ENCODE data around the gene CUEDC2. TPM values are rescaled to one million over a fixed set of nuclear protein-coding genes. Genes with fewer than 3 reads are reported as not detected.

Gene CUEDC2
- total RNA-seq, 6 experiments from 2014 or later, result 62.6 to 75.9 (median 72.5) TPM

DNA sequence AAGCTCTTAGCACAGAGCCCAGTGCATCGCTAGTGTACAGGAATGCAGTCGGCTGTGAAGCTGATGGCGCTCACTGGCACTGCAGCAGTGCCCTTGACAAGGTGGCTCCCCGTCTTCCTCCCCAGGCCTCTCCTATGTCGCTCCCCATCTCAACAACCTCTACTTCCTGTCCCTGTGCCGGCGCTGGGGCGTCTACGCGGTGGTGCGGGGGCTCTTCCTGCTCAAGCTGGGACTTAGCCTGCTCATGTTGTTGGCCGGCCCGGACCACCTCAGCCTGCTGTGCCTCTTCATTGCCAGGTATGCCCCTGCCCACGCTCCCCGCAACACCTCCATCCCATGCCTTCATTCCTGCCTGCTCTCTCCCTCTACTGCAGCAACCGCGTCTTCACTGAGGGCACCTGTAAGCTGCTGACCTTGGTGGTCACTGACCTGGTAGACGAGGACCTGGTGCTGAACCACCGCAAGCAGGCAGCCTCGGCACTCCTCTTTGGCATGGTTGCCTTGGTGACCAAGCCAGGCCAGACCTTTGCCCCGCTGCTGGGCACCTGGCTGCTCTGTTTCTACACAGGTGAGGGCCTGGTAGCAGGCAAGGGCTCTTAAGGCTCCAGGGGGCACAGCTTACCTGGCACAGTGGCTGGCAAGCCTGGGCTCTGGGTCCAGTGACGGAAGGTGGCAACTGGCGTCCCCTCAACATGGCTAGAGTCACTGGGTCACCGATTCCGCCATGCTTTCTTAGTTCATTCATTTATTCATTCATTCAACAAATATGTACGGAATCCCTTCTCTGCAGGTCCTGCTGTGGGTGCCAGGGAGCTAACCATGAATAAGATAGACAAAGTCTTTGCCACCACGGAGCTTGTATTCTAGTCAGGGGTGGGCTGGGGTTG is 41.3 kb upstream of the CUEDC2 start:
- Mint-ChIP-seq H3K9me3 (no peaks in the 10 kb centered on the region), H3K4me3 (no peak overlapping the region), H3K27ac (no peak overlapping the region), H3K36me3 (ENCODE audit: low read depth) (0 out of 2 replicates have a peak, but pooled peaks cover under 1% of the 10 kb centered on the region), H3K4me1 (ENCODE audit: low read depth) (no peaks in the 10 kb centered on the region), H3K27me3 (ENCODE audit: insufficient read depth) (no peaks in the 10 kb centered on the region; the same call in none of the 2 replicates)
- TF ChIP-seq, protein P1, sequence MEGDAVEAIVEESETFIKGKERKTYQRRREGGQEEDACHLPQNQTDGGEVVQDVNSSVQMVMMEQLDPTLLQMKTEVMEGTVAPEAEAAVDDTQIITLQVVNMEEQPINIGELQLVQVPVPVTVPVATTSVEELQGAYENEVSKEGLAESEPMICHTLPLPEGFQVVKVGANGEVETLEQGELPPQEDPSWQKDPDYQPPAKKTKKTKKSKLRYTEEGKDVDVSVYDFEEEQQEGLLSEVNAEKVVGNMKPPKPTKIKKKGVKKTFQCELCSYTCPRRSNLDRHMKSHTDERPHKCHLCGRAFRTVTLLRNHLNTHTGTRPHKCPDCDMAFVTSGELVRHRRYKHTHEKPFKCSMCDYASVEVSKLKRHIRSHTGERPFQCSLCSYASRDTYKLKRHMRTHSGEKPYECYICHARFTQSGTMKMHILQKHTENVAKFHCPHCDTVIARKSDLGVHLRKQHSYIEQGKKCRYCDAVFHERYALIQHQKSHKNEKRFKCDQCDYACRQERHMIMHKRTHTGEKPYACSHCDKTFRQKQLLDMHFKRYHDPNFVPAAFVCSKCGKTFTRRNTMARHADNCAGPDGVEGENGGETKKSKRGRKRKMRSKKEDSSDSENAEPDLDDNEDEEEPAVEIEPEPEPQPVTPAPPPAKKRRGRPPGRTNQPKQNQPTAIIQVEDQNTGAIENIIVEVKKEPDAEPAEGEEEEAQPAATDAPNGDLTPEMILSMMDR (IDR thresholded peaks at IDR 0.05), result no peak
- DNase-seq, result no peak

DNA sequence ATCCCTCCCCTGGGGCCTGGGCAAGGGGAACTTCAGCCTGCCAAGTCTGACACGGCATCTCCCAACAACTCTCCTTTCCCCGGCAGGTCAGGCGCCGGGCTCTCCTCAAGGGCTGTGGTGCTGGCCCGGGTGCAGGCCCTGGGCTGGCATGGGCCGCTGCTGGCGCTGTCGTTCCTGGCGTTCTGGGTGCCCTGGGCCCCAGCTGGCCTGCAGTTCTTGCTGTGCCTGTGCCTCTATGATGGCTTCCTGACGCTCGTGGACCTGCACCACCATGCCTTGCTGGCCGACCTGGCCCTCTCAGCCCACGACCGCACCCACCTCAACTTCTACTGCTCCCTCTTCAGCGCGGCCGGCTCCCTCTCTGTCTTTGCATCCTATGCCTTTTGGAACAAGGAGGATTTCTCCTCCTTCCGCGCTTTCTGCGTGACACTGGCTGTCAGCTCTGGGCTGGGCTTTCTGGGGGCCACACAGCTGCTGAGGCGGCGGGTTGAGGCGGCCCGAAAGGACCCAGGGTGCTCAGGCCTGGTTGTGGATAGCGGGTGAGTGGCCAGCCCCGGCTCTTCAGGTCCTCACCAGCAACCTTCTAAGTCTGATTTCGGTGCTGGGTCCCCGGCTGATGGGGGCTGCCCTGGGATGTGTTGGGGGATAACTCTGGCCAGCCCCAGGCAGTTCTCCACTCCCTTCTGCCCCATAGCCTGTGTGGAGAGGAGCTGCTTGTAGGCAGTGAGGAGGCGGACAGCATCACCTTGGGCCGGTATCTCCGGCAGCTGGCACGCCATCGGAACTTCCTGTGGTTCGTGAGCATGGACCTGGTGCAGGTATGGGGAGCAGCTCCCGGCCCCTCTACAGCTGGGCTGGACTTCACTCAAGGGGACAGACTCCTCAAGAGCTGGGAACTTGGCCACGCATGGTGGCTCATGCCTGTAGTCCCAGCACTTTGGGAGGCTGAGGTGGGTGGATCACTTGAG is 38.5 kb upstream of the CUEDC2 start:
- no peak overlapping the region for H3K27ac Mint-ChIP-seq
- no peak overlapping the region for H3K4me3 Mint-ChIP-seq
- TF ChIP-seq, protein P1 (IDR thresholded peaks at IDR 0.05), result no peak
- H3K36me3 Mint-ChIP-seq (ENCODE audit: low read depth), result no peaks in the 10 kb centered on the region
- H3K9me3 Mint-ChIP-seq, result no peaks in the 10 kb centered on the region
- no peaks in the 10 kb centered on the region; the same call in none of the 2 replicates for H3K27me3 Mint-ChIP-seq (ENCODE audit: insufficient read depth)
- no peak for DNase-seq
- H3K4me1 Mint-ChIP-seq (ENCODE audit: low read depth), result no peaks in the 10 kb centered on the region

DNA sequence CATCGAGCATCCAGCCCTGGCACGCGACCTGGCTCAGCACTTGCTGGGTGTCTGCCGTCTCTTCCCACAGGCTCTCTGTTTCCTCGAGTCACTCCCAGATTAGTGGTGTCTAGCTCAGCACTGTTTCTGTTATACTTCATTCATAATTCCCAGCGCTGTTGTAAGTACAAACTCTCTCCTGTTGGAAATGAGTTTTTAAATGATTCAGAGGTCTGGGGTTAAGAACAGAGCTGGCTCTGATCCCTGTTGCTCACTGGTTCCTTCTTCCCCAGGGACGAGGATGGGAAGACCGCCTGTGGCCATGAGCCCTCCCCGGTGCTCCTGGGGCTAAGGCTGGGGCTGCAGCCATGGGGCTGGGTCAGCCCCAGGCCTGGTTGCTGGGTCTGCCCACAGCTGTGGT is 36.3 kb upstream of the CUEDC2 start:
- Mint-ChIP-seq H3K27me3 (ENCODE audit: insufficient read depth) (peaks cover 2% of the 10 kb centered on the region), H3K36me3 (ENCODE audit: low read depth) (no peaks in the 10 kb centered on the region), H3K27ac (no peak overlapping the region), H3K4me3 (no peak overlapping the region), H3K4me1 (ENCODE audit: low read depth) (no peaks in the 10 kb centered on the region), H3K9me3 (no peaks in the 10 kb centered on the region)
- TF ChIP-seq, protein P1 (IDR thresholded peaks at IDR 0.05), result no peak
- no peak for DNase-seq

DNA sequence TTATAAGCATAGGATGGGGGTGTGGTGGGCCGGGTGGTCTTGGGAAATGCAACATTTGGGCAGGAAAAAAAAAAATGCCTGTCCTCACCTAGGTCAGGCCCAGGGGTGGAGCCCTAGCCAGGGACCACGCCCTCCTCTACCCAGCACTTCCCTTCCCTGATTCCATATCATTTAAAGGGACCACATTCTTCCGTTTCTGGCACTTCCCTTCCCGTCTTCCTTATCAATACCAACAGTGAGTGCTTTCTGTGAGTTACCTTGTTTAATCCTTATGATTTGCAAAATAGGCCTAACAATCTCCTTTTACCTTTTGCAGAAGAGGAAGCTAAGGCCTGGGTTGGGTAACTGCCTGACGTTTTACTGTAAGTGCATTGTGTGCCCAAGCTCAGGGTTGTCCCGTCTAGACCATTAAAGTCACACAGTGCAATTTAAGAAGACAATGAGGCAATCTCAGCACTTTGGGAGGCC is 35.6 kb upstream of the CUEDC2 start:
- Mint-ChIP-seq H3K9me3 (no peaks in the 10 kb centered on the region), H3K27me3 (ENCODE audit: insufficient read depth) (peaks cover 2% of the 10 kb centered on the region), H3K4me3 (no peak overlapping the region), H3K36me3 (ENCODE audit: low read depth) (no peaks in the 10 kb centered on the region), H3K4me1 (ENCODE audit: low read depth) (no peaks in the 10 kb centered on the region), H3K27ac (no peak overlapping the region)
- TF ChIP-seq, protein P1 (IDR thresholded peaks at IDR 0.05), result no peak
- DNase-seq, result no peak

GRCh38 chr10:102467318-102467717 is 34.9 kb upstream of the CUEDC2 start:
- H3K4me3 Mint-ChIP-seq, result no peak overlapping the region
- H3K9me3 Mint-ChIP-seq, result no peaks in the 10 kb centered on the region
- H3K36me3 Mint-ChIP-seq (ENCODE audit: low read depth), result no peaks in the 10 kb centered on the region

More at GRCh38 chr10:102467318-102467717, 34.9 kb upstream of the CUEDC2 start:
- peaks cover 6% of the 10 kb centered on the region; the same call in 1 of the 2 replicates for H3K4me1 Mint-ChIP-seq (ENCODE audit: low read depth)
- TF ChIP-seq, protein P1 (IDR thresholded peaks at IDR 0.05), result no peak
- DNase-seq, result no peak
- H3K27ac Mint-ChIP-seq, result no peak overlapping the region
- H3K27me3 Mint-ChIP-seq (ENCODE audit: insufficient read depth), result peaks cover 2% of the 10 kb centered on the region
